ACHN (cell line): ENCODE measurements around the gene S100A16.
A peak's percentile ranks its signal among the peaks of the same experiment; 100 is the strongest.

Experiments
- DNase-seq: peaks from one replicate; pipeline ENCODE4 v3.0.0-alpha.2; 2015
- in situ Hi-C: cut with HindIII; loops from 2 replicates; pipeline ENCODE4 v1.10.0; 2017; ENCODE audit warnings: low sequenced_read_pairs, low pct_ligation_motif_present, low pct_unique_long_range_greater_than_20kb

S100A16 gene

DNA sequence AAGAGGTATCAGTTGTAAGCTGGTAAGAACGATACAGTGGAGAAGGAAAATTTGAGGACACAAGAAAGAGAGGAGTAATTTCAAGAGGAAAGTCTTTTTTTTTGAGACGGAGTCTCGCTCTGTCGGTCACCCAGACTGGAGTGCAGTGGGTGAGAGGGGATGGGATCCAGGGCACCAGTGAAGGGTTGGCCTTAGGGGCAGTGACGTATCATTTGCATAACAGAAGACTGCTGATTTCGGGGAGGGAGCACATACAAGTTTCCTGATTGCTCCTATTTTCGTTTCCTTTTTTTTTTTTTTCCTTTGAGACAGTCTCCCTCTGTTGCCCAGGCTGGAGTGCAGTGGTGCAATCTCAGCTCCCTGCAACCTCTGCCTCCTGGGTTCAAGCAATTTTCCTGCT lies 10.2 kb upstream of the S100A16 start:
- DNase-seq, result no peak
- in situ Hi-C loops, result no loop called here

DNA sequence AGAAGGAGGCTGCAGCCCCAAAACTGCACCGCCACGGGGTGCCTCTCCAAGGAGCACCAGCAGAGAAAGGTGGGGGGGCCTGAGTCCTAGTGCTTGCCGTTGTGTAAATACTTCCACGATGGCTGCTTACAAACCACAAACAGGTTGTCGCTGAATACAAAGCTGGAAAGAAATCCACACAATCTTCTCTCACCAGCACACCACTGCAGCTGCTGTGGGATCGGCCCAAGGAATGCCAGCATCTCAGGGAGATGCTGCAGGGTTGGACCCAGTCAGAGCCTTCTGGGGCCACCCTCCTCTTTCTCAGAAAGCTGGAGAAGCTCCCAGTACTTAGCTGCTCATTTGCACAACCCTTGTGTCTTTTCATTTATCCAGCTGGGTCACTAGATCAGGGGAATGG lies 6.2 kb upstream of the S100A16 start:
- in situ Hi-C loops, result no loop called here
- DNase-seq, result no peak

DNA sequence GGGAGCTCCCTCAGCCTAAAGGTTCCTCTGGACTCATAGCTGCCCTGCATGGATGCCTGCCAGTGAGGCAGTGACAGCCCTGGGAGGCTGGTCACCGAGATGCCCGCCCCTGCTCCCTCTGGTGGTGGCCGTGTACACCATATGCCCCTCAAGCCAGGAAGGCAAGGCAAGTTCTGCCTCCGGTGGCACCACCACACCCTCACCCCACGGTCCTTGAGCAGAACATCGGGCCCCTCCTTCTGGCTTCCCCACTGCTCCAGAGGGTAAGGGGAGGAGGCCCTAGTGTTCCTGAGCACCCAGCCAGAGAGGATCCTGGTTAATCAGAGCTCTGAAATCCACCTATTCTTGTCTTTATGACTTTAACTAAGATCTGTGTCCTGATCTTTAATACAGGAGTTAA lies 4.7 kb upstream of the S100A16 start:
- peak; percentile 77 for DNase-seq

DNA sequence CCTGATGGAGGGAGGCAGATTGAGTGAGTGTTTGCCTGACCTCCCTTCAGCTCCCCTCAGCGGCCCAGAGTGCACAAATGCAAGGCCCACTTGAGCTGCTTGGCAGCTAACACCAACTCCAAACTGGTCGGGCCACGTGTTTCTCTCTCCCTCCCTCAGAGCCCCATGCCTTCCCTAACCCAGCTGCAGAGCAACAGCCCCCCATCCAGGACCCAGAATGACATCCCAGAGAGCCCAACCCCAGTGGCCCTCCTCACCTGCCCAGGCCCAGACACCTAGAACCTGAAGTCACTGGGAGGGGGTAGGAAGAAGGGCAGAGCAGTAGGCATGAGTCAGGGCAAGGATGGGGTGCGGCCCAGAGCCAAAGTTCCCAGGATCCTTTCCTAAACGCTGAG lies 4.0 kb upstream of the S100A16 start:
- in situ Hi-C loops, result no loop called here
- DNase-seq, result no peak

More for the DNA sequence above, 4.7 kb upstream of the S100A16 start:
- in situ Hi-C loops, result no loop called here

DNA sequence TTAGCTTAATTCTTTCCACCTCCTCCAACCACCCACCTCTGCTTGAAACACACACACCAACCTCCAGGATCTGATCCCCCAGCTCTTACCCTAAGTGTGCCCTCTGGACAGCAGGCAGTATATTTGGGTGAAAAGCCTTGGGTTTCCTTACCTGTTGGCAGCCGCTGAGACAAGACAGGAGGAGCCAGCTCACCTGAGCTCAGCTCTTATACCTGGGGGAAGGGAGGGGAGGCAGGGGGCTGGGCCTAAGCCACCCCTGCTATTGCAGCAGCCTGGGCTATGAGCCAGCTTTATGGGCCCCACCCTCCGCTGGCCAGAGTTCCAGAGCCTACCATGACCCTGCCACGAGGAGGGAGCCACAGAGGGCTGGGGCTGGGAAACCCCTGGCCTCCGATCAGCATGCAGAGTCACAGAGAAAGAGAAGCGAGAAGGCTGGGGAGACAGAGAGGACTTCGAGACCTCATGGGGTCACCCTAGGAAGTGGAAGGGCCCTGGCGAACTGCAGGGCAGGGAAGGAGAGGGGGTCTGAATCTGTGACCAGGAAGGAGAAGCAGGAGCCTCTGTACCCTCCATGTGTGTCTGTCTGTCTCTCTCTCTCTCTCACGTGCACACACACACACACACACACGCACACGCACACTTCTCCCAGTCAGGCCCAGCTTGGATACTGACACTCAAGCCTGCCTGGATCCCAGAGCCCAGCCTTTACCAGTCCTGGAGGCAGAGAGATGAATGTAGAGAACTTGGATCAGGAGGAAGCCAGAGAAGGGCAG lies 3.4 kb upstream of the S100A16 start, which contains the start of gene S100A14:
Gene S100A14 (minus strand): TSS at position 182 of the 773 bp plus-strand sequence. CDS start 467 bp downstream, outside the sequence.
- in situ Hi-C loops, result no loop called here
- no peak for DNase-seq

DNA sequence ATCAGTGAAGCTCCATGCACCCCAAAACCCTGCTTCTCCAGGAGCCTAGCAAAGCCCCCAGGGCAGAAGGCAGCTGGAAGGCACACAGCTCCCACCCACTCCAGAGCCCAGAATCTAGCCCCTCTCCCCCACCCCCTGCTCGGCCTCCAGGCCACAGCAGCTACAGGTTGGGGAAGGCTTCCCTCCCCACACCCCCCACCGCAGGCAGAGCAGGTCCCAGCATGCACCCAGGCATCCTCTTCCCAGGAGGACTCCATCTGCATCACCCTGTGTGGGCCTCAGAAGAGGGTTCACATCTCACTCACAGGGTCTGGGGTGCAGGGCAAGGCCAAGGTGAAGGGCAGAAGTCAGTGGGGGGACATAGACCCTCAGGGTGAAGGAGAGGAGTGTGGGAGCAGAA lies 2.5 kb upstream of the S100A16 start:
- in situ Hi-C loops, result no loop called here

DNA sequence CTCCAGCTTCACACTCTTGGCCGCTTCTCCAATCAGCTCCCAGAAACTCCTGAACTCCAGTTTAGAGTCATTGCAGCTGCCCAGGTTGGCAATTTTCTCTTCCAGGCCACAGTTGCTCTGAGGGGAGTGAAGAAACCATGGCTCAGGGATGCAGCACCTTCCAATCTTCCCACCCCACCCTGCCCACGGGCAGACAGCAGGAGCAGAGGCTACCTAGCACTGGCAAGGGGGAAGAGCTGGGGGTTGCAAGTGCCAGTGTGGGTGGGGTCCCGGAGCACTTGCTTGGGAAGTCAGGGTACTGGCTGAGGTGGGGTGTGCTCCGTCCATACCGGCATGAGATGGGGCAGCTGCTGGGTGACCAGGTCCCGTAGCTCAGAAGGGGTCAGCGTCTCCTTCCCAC lies 2.0 kb upstream of the S100A16 start:
- in situ Hi-C loops, result no loop called here
- DNase-seq, result no peak

More for the DNA sequence above, 2.5 kb upstream of the S100A16 start:
- no peak for DNase-seq

DNA sequence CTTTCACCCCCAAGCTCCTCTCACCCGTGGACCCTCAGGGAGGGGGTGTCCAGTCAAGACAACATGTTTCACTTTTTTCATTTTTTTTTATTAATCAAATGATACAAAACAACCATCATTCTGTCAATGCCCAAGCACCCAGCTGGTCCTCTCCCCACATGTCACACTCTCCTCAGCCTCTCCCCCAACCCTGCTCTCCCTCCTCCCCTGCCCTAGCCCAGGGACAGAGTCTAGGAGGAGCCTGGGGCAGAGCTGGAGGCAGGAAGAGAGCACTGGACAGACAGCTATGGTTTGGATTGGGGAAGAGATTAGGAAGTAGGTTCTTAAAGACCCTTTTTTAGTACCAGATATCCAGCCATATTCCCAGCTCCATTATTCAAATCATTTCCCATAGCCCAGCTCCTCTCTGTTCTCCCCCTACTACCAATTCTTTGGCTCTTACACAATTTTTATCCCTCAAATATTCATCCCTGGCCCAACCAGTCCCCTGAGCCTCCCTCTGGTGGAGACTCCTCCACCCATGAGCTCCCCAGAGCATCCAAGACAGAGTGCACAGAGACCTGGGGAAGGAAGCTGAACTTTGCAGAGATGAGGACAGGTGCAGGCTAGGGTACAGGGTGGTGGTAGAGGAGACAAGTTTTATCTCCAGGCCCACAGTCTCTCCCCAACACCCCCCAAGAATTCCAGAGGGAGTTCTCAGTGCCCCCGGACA lies 1.4 kb upstream of the S100A16 start:
- no peak for DNase-seq
- in situ Hi-C loops, result no loop called here

DNA sequence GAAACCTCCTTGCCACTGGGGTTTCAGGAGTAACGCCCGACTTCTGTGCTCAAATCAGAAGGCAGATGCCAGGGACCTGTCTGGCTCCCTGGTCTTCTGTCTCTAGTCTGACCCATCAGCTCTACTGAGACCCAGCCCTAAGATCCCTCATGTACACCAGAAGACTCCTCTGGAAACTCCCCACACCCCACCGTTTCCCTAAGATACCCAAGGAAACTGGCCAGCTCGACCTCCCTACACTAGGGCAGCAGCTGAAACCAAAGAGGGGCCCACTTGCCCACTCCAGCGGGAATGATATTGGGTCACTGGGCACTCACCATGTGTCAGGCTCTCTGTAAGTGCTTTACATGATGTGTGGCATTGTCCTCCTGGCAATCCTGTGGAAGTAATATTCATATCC lies 469 bp upstream of the S100A16 start:
- in situ Hi-C loops, result no loop called here
- no peak for DNase-seq

DNA sequence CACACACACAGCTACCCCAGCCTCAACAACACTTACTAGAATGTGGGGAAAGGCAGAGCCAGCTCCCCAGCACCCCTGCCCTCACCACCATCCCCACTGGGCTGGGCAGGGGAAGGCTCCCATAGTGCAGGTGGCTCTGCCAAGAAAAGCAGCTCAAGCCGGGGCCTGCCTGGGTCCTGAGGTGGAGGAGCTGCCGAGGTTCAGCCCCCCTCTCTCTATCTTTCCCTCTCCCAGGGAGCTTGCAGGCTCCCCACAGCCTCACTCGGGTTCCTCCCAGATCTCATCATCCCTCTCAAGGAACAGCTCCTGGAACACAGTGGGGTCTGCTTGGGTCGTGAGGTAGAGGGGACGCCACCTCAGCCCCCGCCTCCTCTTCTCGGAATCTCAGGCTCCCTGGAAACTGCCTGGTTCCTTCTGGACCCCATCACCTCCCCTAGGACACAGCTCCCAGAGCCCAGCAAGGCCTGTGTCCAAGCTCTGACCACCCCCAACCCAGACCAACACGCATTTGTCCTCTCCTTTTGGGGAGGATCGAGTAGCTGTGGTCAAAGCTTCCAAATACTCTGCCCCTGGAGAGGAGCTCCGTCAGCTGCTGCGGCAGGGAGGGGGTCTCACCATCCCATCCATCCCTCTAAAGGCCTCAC lies 704 bp downstream of the S100A16 start:
- DNase-seq, result peak; percentile 22
- in situ Hi-C loops, result no loop called here

DNA sequence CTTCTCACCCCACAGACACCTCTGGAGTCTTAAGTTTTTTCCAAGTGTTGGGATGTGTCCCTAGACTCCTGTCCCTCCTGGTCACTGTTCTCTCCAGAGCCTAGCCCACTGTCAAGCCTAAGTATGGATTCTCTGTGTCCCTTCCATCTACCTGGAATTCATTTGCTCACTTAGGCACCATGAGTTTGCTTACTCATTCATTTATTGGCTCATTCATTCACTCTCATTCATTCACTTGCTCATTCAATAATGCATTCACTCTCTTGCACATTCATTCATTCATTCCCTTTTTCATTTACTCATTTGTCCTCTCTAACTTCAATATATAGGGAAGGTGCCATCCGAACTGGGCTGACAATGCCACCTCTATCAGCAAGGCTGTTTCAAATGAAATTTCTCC lies 1.6 kb downstream of the S100A16 start:
- in situ Hi-C loops, result no loop called here
- no peak for DNase-seq

DNA sequence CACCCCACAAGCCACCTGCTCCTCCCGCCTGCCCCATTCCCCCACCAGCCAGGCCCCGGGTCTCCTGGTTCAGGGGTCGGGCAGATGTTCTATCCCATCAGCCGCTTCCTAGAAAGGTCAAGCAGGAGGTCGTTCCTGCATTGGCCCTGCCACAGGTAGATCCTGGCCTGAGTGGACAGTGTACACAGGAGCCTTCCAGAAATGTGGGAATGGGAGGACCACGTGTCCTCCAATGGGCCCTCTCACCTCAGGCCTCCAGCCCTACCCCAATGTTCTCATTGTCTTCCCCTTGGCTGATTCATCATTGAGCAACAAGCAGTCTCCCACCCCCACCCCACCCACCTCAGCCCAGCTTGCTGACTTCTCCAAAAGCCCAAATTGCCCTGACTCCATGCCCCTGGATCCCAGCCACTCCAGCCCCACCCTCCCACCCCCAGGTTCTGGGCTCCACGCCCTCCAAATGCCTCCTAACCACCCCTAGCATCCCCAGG lies 2.1 kb downstream of the S100A16 start:
- DNase-seq, result no peak
- in situ Hi-C loops, result no loop called here

DNA sequence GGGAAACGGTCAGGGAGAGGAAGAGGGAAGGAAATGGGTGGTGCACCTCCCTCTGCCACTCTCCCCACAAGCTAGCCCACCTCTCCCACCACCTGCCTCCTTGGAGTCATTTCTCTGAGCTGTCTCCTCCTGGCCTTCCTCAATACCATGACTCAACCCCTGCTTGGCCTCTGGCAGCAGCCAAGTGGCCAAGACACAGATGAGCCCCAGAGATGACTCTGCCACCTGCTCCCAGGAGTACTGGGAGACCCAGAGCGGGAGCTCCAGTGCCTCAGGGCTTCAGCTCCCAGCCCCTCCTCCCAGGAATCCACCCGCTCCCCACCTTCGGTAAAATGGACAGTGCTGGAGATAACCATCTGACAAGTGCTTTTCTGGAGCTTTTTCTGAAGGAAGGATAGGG lies 2.6 kb downstream of the S100A16 start:
- in situ Hi-C loops, result no loop called here
- DNase-seq, result no peak

DNA sequence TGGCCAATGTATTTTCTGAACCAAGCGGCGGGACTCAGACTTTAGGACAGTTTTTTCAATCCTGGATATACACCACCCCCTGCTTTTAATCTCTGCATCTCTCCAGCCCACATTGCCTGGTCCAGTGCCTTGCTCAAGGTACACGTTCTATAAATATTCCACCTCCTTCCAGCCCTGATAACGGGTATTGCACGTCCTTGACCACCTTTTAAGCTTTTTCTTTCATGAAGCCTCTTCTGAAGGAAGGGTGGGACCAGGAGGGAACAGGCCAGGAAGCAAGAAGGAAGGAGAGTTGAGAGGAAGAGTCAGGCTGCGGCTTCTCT lies 3.4 kb downstream of the S100A16 start:
- no peak for DNase-seq
- in situ Hi-C loops, result no loop called here

DNA sequence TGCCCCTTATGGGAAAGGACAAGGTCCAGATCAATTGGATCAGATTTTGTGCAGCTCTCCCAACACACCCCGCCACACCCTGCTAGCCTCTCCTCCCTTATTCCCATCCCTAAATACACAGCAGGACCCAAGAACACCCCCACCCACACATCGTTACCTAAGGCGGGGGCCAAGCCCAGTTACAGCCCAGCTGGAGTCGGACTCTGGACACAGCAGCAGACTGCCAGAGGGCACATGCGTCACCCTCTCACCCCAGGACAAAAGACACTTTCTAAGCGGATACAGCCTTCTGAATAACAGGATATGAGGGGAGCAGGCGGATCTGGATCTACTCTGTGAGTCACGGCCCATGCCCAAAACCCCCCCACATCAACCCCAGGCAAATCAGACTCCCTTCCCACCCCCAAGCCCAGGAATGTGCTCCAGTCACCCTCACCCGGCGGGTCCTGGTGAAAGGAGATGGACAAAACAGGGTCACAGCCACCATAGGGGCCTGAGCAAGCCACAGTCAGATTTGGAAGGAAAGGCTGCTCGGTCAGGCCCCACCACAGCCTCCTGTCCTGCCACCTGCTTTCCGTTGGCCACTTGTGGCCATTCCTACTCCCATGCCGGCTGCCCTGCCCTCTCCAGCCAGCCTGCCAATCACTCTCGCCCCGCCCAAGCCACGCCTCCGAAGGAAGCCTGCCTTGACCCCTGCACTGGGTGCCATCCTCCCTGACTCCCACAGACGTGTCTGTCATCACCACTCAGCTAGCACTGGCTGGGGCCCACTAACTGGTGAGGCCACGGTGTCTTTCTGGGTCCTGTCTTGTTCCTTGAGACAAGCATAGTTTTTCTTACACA lies 4.0 kb downstream of the S100A16 start:
- no peak for DNase-seq
- in situ Hi-C loops, result no loop called here

DNA sequence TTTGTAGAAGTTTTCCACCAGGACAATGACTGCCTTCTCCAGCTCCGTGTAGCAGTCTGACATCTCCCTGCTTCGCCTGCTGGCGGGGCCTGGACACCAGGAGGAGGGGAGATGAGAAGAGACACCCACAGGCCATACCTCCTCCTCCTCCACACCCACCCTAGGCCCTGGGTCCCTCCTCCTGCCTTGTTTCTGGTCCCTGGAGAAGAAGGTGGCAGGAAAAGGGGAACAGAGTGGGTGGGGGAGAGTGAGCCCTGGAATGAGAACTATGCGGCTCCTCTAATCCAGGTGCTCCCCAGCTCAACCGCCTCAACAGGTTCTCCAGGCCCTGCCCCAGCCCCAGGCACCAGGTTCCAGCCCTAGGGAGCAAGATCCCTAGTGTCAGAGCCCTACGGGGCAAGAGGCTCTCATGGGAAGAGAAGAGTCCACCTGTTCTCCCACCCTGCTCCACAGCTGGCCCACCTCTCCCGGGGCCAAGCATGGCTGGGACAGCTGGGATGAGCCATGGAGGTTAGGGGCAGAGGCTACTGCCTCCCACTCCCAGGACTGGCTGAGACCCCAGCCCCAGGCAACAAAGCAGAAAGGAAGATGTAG lies 4.8 kb downstream of the S100A16 start:
- in situ Hi-C loops, result no loop called here
- no peak for DNase-seq

DNA sequence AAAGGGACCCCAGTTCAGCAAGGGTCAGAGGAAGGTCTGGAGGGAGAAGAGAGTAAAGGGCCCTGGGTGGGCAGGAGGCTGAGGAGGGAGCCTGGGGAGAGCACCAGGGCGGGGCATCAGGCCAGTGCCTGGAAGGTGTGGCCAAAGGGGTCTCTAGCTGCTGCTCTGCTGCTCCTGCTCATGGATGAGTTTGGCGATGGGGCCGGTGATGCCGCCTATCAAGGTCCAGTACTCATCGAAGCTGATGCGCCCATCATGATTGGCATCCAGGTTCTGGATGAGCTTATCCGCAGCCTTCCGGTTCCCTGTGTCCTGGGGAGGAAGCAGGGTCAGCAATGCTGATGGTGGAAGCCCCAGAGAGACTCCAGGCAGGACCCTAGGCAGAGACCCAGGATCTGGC lies 5.6 kb downstream of the S100A16 start:
- no peak for DNase-seq
- in situ Hi-C loops, result no loop called here

DNA sequence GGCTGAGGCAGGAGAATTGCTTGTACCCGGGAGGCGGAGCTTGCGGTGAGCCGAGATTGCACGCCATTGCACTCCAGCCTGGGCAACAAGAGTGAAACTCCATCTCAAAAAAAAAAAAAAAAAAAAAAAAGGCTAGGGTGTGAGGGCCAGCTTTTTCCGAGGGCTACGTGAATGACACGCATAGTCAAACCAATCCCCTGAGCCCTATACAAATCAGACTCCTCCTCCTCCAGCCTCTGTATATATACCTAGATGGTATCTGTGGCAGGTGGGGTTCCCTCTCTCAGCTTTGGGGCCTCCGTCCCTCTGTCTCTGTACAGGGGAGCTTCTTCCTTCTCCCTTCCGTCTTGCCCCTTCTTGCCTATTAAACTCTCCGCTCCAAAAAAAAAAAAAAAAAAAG lies 6.7 kb downstream of the S100A16 start:
- in situ Hi-C loops, result no loop called here
- DNase-seq, result no peak
